GM12801 (cell line): Measurements from ENCODE around the gene KCNIP4.

Experiments
- CTCF ChIP-seq: IDR thresholded peaks from one replicate; pipeline ENCODE4 v1.5.1; 2011; ENCODE audit warnings: control low read depth; ENCODE audit not compliant: insufficient read length; ENCODE audit errors: extremely low read depth

The KCNIP4 gene

GRCh38 chr4:21790438-21791029, 158.0 kb downstream of the KCNIP4 start:
- no peak for TF ChIP-seq CTCF

GRCh38 chr4:21780148-21780547, 168.4 kb downstream of the KCNIP4 start:
- no peak for TF ChIP-seq CTCF

- TF ChIP-seq CTCF = no peak
Observed at GRCh38 chr4:21778702-21779101, 169.9 kb downstream of the KCNIP4 start.

- TF ChIP-seq CTCF = no peak
Observed at GRCh38 chr4:21775703-21776102, 172.9 kb downstream of the KCNIP4 start.

GRCh38 chr4:21769404-21770147, 179.0 kb downstream of the KCNIP4 start:
- TF ChIP-seq CTCF = no peak

GRCh38 chr4:21768349-21769310, 179.9 kb downstream of the KCNIP4 start:
- TF ChIP-seq CTCF = no peak

GRCh38 chr4:21765810-21766407, 182.7 kb downstream of the KCNIP4 start:
- peak; percentile 0 for TF ChIP-seq CTCF
